ENCODE results near the gene OSBPL3.

Gene OSBPL3

DNA sequence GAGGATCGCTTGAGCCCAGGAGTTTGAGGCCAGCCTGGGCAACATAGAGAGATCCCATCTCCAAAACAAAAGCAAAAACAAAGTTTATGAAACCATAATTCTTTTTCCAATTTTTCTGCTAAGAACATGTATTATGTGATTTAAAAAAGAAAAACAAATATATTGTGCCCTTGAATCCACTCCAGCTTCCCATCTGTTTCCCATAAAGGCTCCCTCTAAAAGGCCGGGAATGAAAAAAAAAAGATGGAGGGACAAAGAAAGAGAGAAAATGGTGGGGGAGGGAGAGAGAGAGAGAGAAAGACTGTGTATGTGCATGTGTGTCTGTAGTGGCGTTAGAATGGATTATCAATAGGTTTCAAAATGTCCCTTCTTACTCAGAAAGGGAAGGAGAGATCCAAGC lies 202.2 kb downstream of the OSBPL3 start (continued):
- TF ChIP-seq ZNF707 (tag by site-specific recombination; IDR thresholded peaks at IDR 0.05) (no peak), TRIM28 (IDR thresholded peaks at IDR 0.05; ENCODE audit: borderline replicate concordance, low read length) (no peak), FEZF1 (tag by site-specific recombination; IDR thresholded peaks at IDR 0.05) (no peak), ZNF121 (tag by site-specific recombination; IDR thresholded peaks at IDR 0.05) (no peak), ZBTB21 (tag by site-specific recombination; IDR thresholded peaks at IDR 0.05) (no peak), ZFHX2 (tag by site-specific recombination; conservative IDR thresholded peaks at IDR 0.05) (no peak), ZNF146 (tag by site-specific recombination; IDR thresholded peaks at IDR 0.05) (no peak), GFI1B (tag by site-specific recombination; IDR thresholded peaks at IDR 0.05) (no peak), REPIN1 (tag by site-specific recombination; IDR thresholded peaks at IDR 0.05; ENCODE audit: low read depth) (no peak), ZFP69B (tag by site-specific recombination; IDR thresholded peaks at IDR 0.05) (no peak), ZNF658 (tag by site-specific recombination; IDR thresholded peaks at IDR 0.05) (no peak)

GRCh38 chr7:24773646-24774045 lies 206.3 kb downstream of the OSBPL3 start:
- CTCF ChIA-PET = interaction anchor here (0.7 to 1.4 kb wide), 2 partner anchors 8 to 325 kb away, joined by 3 to 5 read pairs; no protein-coding TSS in a partner anchor
- Histone ChIP-seq H3K4me3 (ENCODE audit: low read depth, low read length) (no peak overlapping the region), H3K27ac (ENCODE audit: extremely low read depth, low read depth, low read length) (no peak overlapping the region), H3K36me3 (ENCODE audit: control insufficient read depth in 2 of 2, insufficient read depth in 1 of 2, low read length in 2 of 2) (no peaks in the 10 kb centered on the region), H3K4me1 (ENCODE audit: control insufficient read depth, insufficient read depth, low read length) (no peaks in the 10 kb centered on the region), H3K9me3 (ENCODE audit: control insufficient read depth, insufficient read depth, low read depth, low read length) (no peaks in the 10 kb centered on the region)
- POLR2A ChIA-PET = no interaction called here
- TF ChIP-seq ZNF274 (IDR thresholded peaks at IDR 0.05; ENCODE audit: low read length) (no peak), ZNF274 (tag by site-specific recombination; IDR thresholded peaks at IDR 0.05; ENCODE audit: borderline replicate concordance) (no peak), ZNF37A (tag by site-specific recombination; IDR thresholded peaks at IDR 0.05) (no peak), ZNF664 (tag by site-specific recombination; IDR thresholded peaks at IDR 0.05) (no peak), ZNF791 (tag by site-specific recombination; IDR thresholded peaks at IDR 0.05) (no peak), ZNF416 (tag by site-specific recombination; IDR thresholded peaks at IDR 0.05) (no peak), ZNF843 (tag by site-specific recombination; IDR thresholded peaks at IDR 0.05) (no peak), ZNF776 (tag by site-specific recombination; IDR thresholded peaks at IDR 0.05; ENCODE audit: borderline replicate concordance) (no peak), KLF16 (tag by site-specific recombination; IDR thresholded peaks at IDR 0.05) (no peak), ZNF560 (tag by site-specific recombination; IDR thresholded peaks at IDR 0.05; ENCODE audit: borderline replicate concordance) (no peak), SP2 (tag by site-specific recombination; IDR thresholded peaks at IDR 0.05) (no peak), ZNF155 (tag by site-specific recombination; IDR thresholded peaks at IDR 0.05) (no peak), FEZF1 (tag by site-specific recombination; IDR thresholded peaks at IDR 0.05) (no peak), ZNF501 (tag by site-specific recombination; IDR thresholded peaks at IDR 0.05) (no peak), ZBTB26 (tag by site-specific recombination; optimal IDR thresholded peaks at IDR 0.05) (no peak), ZEB2 (tag by site-specific recombination; IDR thresholded peaks at IDR 0.05) (no peak)
- TF ChIP-seq, protein P1, sequence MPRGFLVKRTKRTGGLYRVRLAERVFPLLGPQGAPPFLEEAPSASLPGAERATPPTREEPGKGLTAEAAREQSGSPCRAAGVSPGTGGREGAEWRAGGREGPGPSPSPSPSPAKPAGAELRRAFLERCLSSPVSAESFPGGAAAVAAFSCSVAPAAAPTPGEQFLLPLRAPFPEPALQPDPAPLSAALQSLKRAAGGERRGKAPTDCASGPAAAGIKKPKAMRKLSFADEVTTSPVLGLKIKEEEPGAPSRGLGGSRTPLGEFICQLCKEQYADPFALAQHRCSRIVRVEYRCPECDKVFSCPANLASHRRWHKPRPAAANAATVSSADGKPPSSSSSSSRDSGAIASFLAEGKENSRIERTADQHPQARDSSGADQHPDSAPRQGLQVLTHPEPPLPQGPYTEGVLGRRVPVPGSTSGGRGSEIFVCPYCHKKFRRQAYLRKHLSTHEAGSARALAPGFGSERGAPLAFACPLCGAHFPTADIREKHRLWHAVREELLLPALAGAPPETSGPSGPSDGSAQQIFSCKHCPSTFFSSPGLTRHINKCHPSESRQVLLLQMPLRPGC (tag by site-specific recombination; IDR thresholded peaks at IDR 0.05) = no peak

Data from HEK293 (cell line).